Measurements from ENCODE around the gene ELANE.

Gene ELANE

GRCh38 chr19:898663-899062 is 46.6 kb downstream of the ELANE start:
- no peak for DNase-seq (ENCODE audit: low read depth)

- DNase-seq (ENCODE audit: low read depth): no peak
Measured at GRCh38 chr19:899336-900042, 47.4 kb downstream of the ELANE start.

DNA sequence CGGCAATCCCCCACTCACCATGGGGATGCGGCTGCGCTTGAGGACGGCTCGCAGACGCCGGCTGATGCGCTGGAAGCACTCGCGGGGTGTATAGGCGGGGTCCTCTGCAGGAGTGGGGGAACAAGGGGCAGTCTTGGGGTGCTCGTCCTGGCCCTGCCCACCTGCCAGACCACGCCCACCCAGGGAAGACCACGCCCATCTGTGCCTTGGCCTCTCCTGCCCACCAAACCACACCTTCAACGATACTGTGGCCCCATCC is 47.9 kb downstream of the ELANE start:
- DNase-seq (ENCODE audit: low read depth): no peak

- DNase-seq (ENCODE audit: low read depth): no peak
Measured at GRCh38 chr19:900302-901111, 48.4 kb downstream of the ELANE start.

DNA sequence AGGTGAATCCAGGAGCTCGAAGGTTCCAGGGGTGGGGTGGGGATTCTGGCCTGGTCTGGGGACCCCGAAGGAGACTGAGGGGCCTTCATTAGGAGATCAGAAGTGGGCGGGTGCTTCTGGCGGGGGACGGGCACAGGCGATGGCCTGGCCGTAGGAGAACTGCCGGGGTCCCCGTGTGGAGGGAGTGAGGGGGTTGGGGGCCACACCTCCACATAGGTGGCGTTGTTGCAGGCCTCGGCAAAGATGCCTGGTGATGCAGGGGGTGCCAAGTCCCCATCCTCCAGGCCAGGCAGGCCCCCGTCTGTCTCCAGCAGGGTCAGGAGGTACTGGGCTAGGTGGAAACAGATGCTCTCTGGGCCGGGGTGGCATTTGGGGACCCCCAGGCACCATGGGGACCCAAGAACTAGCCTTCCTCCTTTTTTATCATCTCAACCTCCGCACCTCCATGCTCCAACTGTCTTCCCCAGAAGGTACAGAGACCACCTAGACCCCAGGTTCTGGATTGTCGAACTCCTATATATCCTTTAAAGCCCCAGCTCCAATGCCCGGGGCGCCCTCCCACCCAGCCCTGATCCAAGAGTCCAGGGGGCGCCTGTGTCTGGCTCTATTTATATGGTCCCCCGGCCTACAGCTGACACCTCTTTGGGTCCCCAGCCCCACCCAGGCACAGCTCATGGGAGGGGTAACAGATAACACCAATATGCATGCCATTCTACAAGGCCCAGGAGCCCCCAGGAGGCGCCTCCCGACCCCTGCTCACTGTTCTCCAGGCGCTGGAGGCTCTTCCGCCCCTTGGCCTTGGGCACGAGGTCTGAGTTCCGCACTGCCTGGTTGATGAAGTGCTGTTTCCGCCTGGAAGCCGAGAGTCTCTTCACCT is 49.4 kb downstream of the ELANE start:
- DNase-seq (ENCODE audit: low read depth): no peak

GRCh38 chr19:902093-902370 is 49.9 kb downstream of the ELANE start:
- no peak for DNase-seq (ENCODE audit: low read depth)

DNA sequence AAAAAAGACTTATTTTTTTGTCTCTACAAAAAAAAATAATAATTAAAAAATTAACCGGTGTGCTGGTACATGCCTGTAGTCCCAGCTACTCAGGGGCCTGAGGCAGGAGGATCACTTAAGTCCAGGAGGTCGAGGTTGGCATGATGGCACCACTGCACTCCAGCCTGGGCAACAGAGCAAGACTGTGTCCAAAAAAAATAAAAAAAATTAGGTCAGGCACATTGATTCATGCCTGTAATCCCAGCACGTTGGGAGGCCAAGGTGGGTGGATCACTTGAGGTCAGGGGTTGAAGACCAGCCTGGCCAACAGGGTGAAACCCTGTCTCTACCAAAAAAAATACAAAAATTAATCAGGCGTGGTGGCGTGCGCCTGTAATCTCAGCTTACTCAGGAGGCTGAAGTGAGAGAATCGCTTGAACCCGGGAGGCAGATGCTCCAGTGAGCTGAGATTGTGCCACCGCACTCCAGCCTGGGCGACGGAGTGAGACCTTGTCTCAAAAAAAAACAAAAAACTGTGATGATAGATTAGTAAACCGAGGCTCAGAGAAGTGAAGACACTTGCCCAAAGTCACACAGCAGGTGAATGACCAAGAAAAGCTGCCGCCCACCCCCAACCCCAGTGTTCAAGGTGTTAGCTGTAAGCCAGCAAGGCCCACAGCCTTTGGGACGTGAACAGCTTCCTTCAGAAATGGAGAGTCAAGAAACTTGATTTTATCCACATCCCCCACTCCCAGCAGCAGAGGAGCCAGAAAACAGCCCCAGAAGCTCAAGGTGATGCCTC is 50.5 kb downstream of the ELANE start:
- no peak for DNase-seq (ENCODE audit: low read depth)

DNA sequence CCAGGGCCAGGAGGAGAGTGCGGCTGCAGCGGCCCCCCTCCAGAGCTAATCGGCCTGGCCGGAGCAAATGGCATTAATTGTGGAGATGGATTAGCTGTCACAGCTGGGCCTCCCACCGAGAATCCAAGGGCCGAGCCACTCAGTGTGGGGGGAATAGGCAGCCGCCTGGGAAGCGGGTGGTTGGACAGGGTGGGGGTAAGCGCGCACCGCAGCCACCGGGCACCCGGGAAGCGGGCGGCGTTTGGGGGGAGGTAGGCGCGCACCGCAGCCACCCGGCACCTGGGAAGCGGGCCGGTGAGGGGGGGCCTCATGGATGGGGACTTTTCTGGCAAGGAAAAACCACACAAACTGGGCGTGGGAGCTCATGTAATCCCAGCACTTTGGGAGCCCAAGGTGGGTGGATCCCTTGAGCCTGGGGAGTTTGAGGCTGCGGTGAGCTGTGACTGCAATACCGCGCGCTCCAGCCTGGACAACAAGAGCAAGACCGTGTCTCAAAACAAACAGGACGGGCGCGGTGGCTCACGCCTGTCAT is 51.2 kb downstream of the ELANE start:
- no peak for DNase-seq (ENCODE audit: low read depth)

DNA sequence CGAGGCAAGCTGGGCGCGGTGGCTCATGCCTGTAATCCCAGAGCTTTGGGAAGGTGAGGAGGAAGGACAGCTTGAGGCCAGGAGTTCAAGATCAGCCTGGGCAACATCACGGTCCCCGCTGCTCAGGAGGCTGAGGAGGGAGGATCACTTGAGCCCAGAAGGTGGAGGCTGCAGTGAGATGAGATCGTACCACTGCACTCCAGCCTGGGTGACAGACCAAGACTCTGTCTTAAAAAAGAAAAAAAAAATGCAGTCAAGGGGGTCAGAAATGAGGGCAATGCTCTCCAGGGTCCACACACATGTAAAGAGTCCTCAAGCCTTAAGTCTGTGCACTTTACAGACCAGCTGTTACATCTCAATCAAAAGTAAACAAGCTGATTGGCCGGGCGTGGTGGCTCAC is 52.4 kb downstream of the ELANE start:
- DNase-seq (ENCODE audit: low read depth): no peak

All from activated T-helper 1 cell treated with Interleukin-2 at 50 U/mL for 16 hours (primary cell).